ENCODE results near the gene IGSF8. TPM values are rescaled to one million over a fixed set of nuclear protein-coding genes. Genes with fewer than 3 reads are reported as not detected.

The IGSF8 gene
- total and polyA plus RNA-seq, 7 donors, result 4.8 to 34.9 (median 11.3) TPM

DNA sequence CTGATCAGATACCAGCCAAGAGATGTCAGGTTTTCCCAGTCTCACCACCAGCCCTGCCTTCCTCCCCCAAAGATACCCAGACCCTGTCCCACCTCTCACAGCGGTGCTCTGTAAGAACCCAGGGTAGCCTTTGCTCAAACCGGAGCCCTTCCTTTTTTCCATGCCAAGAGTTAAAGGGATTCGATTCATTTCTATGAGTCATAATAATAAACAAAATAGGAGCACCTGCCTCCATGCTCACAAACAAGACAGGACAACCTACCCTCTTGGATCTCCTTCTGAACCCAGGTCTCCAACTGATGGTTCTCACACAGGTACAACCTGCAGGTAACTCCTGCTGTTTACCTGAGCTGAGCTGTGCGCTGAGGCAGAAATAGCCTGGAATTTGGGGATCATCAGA, 11.3 kb upstream of the IGSF8 start:
- Histone ChIP-seq H3K4me1 (peaks cover 0 to 28% (median 10%) of the 10 kb centered on the region in 4 donors), H3K27ac (no peak overlapping the region), H3K9me3 (no peaks in the 10 kb centered on the region), H3K4me3 (no peak overlapping the region), H3K27me3 (no peaks in the 10 kb centered on the region), H3K36me3 (no peaks in the 10 kb centered on the region)
- WGBS, 2 donors, result 53 to 74% methylated on average over 4 of the region's 4 CpGs
- intact Hi-C loops (cut with DNase I), result loop anchor here (10.0 kb wide), 1 partner anchor 265 kb away; no protein-coding TSS in a partner anchor
- TF ChIP-seq POLR2A (IDR thresholded peaks at IDR 0.05), result no peak
- TF ChIP-seq, protein P1, sequence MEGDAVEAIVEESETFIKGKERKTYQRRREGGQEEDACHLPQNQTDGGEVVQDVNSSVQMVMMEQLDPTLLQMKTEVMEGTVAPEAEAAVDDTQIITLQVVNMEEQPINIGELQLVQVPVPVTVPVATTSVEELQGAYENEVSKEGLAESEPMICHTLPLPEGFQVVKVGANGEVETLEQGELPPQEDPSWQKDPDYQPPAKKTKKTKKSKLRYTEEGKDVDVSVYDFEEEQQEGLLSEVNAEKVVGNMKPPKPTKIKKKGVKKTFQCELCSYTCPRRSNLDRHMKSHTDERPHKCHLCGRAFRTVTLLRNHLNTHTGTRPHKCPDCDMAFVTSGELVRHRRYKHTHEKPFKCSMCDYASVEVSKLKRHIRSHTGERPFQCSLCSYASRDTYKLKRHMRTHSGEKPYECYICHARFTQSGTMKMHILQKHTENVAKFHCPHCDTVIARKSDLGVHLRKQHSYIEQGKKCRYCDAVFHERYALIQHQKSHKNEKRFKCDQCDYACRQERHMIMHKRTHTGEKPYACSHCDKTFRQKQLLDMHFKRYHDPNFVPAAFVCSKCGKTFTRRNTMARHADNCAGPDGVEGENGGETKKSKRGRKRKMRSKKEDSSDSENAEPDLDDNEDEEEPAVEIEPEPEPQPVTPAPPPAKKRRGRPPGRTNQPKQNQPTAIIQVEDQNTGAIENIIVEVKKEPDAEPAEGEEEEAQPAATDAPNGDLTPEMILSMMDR (IDR thresholded peaks at IDR 0.05), result no peak
- no peak for TF ChIP-seq POLR2AphosphoS5 (IDR thresholded peaks at IDR 0.05)
- no peak for TF ChIP-seq EP300 (IDR thresholded peaks at IDR 0.05)
- DNase-seq, result no peak

DNA sequence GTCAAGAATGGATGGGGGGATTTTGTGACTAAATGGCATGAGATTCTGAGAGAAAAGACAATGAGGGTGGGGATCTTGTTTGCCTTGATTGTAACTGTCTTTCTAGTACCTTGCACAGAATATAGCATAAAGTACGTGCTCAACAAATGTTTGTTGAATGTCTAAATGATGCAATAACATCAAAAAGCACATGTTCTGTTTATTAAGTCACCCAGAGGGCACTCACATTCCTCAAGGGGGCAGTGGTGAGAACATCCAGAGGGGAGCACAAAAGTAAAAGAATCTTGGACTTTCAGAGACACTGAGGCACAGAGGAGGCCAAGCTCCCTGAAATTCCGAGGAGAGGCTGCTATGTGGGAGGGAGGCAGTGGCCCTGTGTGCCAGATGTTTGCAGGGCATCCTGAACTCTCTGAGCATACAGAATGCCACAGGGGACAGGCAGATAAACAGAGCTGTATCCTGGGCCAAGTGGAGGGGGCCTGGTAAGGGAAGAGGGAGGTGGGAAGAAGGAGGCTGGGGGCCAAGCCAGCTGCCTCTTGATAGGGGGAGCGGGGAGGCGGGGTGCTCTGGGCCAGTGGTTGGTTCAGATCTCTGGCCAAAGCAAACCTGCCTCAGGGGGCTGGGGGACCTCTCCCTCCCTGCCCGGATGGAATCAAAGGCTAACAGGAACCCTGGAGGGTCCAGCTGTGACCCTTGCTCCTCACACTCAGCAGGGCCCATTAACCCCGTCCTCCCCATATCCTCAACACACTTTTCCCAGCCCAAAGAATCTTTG, 10.7 kb upstream of the IGSF8 start:
- no peaks in the 10 kb centered on the region for H3K27me3 ChIP-seq
- intact Hi-C loops (cut with DNase I), result loop anchor here (10.0 kb wide), 1 partner anchor 266 kb away; no protein-coding TSS in a partner anchor
- H3K36me3 ChIP-seq, result no peaks in the 10 kb centered on the region
- 48 to 55% methylated on average over 6 of the region's 6 CpGs for WGBS, 2 donors
- H3K4me3 ChIP-seq, result no peak overlapping the region
- no peak for DNase-seq
- H3K9me3 ChIP-seq, result no peaks in the 10 kb centered on the region
- no peak overlapping the region for H3K27ac ChIP-seq
- peaks cover 0 to 28% (median 11%) of the 10 kb centered on the region in 4 donors for H3K4me1 ChIP-seq
- TF ChIP-seq, protein P1 (IDR thresholded peaks at IDR 0.05), result peak in 2 of 4 experiments; percentile 15 to 36
- TF ChIP-seq POLR2A (IDR thresholded peaks at IDR 0.05) (no peak), POLR2AphosphoS5 (IDR thresholded peaks at IDR 0.05) (no peak), EP300 (IDR thresholded peaks at IDR 0.05) (no peak)

DNA sequence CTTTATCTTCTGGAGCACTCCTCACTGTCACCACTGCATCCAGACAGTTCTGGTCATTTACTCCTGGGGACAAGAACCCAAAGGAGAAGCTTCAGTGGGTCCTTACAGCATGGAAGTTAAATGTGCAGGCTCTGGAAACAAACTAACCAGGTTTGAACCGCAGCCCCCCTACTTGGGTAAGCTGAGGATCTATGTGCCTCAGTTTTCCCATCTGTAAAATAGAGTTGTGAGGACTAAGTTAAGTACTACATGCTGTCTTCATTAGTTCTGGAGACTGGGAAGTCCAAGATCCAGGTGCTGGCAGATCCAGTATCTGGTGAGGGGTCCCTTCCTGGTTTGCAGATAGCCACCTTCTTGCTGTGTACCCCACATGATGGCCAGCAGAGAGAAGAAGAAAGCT, 9.1 kb upstream of the IGSF8 start:
- WGBS, 2 donors, result 91 to 96% methylated on average over 1 of the region's 1 CpG
- H3K9me3 ChIP-seq, result no peaks in the 10 kb centered on the region
- TF ChIP-seq POLR2A (IDR thresholded peaks at IDR 0.05), result no peak
- peaks cover 0 to 34% (median 25%) of the 10 kb centered on the region in 4 donors for H3K4me1 ChIP-seq
- intact Hi-C loops (cut with DNase I), result loop anchor here (10.0 kb wide), 1 partner anchor 267 kb away; no protein-coding TSS in a partner anchor
- no peak for DNase-seq
- no peaks in the 10 kb centered on the region for H3K27me3 ChIP-seq
- no peaks in the 10 kb centered on the region for H3K36me3 ChIP-seq
- no peak overlapping the region for H3K4me3 ChIP-seq
- H3K27ac ChIP-seq, result no peak overlapping the region

DNA sequence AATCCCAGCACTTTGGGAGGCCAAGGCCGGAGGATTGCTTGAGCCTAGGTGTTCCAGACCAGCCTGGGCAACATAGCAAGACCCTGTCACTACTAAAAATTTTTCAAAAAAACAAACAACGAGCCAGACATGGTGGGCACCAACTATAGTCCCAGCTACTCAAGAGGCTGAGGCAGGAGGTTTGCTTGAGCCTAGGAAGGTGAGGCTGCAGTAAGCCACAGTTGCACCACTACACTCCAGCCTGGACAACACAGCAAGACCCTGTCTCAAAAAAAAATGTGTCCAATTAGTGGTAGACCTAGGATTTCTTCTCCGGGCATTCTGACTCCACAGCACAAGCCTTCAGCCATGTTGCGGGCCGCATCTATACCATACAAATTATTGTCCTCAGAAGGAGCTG, 6.7 kb upstream of the IGSF8 start:
- Histone ChIP-seq H3K9me3 (no peaks in the 10 kb centered on the region), H3K36me3 (no peaks in the 10 kb centered on the region), H3K4me1 (peaks cover 0 to 50% (median 39%) of the 10 kb centered on the region in 4 donors), H3K27me3 (no peaks in the 10 kb centered on the region), H3K4me3 (no peak overlapping the region), H3K27ac (peak overlapping the region in 2 of 4 donors; percentile 91 to 94)
- intact Hi-C loops (cut with DNase I), result loop anchor here (10.0 kb wide), 1 partner anchor 270 kb away; no protein-coding TSS in a partner anchor
- WGBS, 2 donors, result 94 to 95% methylated on average over 5 of the region's 5 CpGs
- TF ChIP-seq POLR2A (IDR thresholded peaks at IDR 0.05) (no peak), EP300 (IDR thresholded peaks at IDR 0.05) (no peak), POLR2AphosphoS5 (IDR thresholded peaks at IDR 0.05) (no peak)
- TF ChIP-seq, protein P1 (IDR thresholded peaks at IDR 0.05), result no peak
- no peak for DNase-seq

DNA sequence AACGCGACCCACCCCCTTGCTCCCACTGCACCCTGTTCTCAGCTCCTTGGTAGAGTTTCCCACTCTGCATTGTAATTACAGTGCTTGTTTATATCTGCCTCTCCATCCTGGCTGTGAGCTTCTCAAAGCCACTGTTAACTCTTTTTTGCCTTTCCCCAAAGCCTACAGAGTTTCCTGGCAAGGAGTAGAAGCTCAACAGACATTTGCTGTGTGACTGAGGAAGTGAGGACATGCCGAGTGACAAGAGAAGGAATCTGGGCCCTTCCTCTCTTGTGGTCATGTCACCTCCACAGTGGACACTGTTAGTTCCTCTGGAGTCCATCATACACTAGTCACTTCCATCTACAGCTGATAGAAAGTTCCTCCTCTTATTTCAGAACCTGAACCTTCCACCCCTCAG, 6.1 kb upstream of the IGSF8 start:
- Histone ChIP-seq H3K27ac (peak overlapping the region; percentile 63 to 98 (median 92)), H3K9me3 (no peaks in the 10 kb centered on the region), H3K36me3 (no peaks in the 10 kb centered on the region), H3K4me1 (peaks cover 0 to 49% (median 38%) of the 10 kb centered on the region in 4 donors), H3K27me3 (no peaks in the 10 kb centered on the region), H3K4me3 (no peak overlapping the region)
- no peak for DNase-seq
- intact Hi-C loops (cut with DNase I), result loop anchor here (5.0 to 10.0 kb wide), 2 partner anchors 270 to 293 kb away; no protein-coding TSS in a partner anchor
- TF ChIP-seq EP300 (IDR thresholded peaks at IDR 0.05) (no peak), POLR2A (IDR thresholded peaks at IDR 0.05) (no peak), POLR2AphosphoS5 (IDR thresholded peaks at IDR 0.05) (no peak)
- TF ChIP-seq, protein P1 (IDR thresholded peaks at IDR 0.05), result no peak
- WGBS, 2 donors, result 63 to 80% methylated on average over 3 of the region's 3 CpGs

Data from sigmoid colon (tissue), 7 donors.